PC-9 (cell line): ENCODE measurements around the gene CACNG5. TPM values are rescaled to one million over a fixed set of nuclear protein-coding genes. Genes with fewer than 3 reads are reported as not detected.

ENCODE experiments used
- BruUV-seq: library from RNA; stranded (reverse); fragments of 400-500 nt; replicated peaks from 2 replicates; lab custom pipeline; 2021; lab: Mats Ljungman, UMichigan
- CTCF ChIA-PET: fragments of 300-600 bp; sonication (Branson Sonifier 250); formaldehyde crosslinking; loops from one replicate; lab custom pipeline; 2022; ENCODE audit warnings: antibody characterized with exemption; lab: Charles Lee
- POLR2A ChIA-PET: fragments of 300-600 bp; sonication (Branson Sonifier 250); formaldehyde crosslinking; loops from one replicate; lab custom pipeline; 2022; ENCODE audit warnings: antibody characterized with exemption; ENCODE audit not compliant: unreplicated experiment; lab: Charles Lee
- DNase-seq, 2 experiments: peaks; one replicate each; pipeline versions ENCODE4 v3.0.0 to v3.0.0-alpha.2; 2015 to 2022; ENCODE audit warnings: mixed read lengths in 1 of 2
- H2AFZ ChIP-seq: fragments of 200-600 bp; sonication (generic); 2 replicates; pipeline ENCODE4 v1.8.1; 2017; ENCODE audit warnings: antibody characterized with exemption
- H3F3A ChIP-seq: fragments of 200-600 bp; sonication (generic); 2 replicates; pipeline ENCODE4 v1.8.1; 2017; ENCODE audit warnings: antibody characterized with exemption, mild to moderate bottlenecking, low read depth; ENCODE audit not compliant: insufficient read depth
- H3K27ac ChIP-seq: fragments of 200-600 bp; sonication (generic); 2 replicates; pipeline ENCODE4 v1.6.1; 2016; ENCODE audit warnings: mixed run types
- H3K27me3 ChIP-seq: fragments of 200-600 bp; sonication (generic); 2 replicates; pipeline ENCODE4 v1.6.1; 2016; ENCODE audit warnings: low read depth, mixed run types; ENCODE audit not compliant: insufficient read depth
- H3K36me3 ChIP-seq: fragments of 200-600 bp; sonication (generic); 2 replicates; pipeline ENCODE4 v1.6.1; 2016; ENCODE audit warnings: low read depth, mixed run types
- H3K4me1 ChIP-seq: fragments of 200-600 bp; sonication (generic); replicated peaks from 2 replicates; pipeline ENCODE4 v1.6.1; 2016; ENCODE audit warnings: mixed run types; ENCODE audit not compliant: insufficient read depth
- H3K4me2 ChIP-seq: fragments of 200-600 bp; sonication (generic); 2 replicates; pipeline ENCODE4 v1.6.1; 2017; ENCODE audit warnings: mixed run types
- H3K4me3 ChIP-seq: fragments of 200-600 bp; sonication (generic); 2 replicates; pipeline ENCODE4 v1.6.1; 2016; ENCODE audit warnings: mixed run types
- H3K79me2 ChIP-seq: fragments of 200-600 bp; sonication (generic); 2 replicates; pipeline ENCODE4 v1.6.1; 2017; ENCODE audit warnings: low read depth, mixed run types
- H3K9me2 ChIP-seq: fragments of 200-600 bp; sonication (generic); 2 replicates; pipeline ENCODE4 v1.8.1; 2017; ENCODE audit warnings: mild to moderate bottlenecking; ENCODE audit not compliant: insufficient read depth
- H3K9me3 ChIP-seq: fragments of 200-600 bp; sonication (generic); 2 replicates; pipeline ENCODE4 v1.8.1; 2016; ENCODE audit warnings: low read depth; ENCODE audit not compliant: insufficient read depth
- H4K20me1 ChIP-seq: fragments of 200-600 bp; sonication (generic); 2 replicates; pipeline ENCODE4 v1.8.1; 2017; ENCODE audit not compliant: insufficient read depth
- EZH2 ChIP-seq: fragments of 200-600 bp; sonication (generic); IDR thresholded peaks from 2 replicates; pipeline ENCODE4 v1.8.0; 2017; ENCODE audit warnings: antibody characterized with exemption, low read depth
- intact Hi-C: fragments of 100-400 bp; cut with micrococcal nuclease; formaldehyde crosslinking; loops from one replicate; pipeline ENCODE4 v1.10.0; 2022; ENCODE audit not compliant: unreplicated experiment
- total RNA-seq: library from RNA; stranded (reverse); gene quantifications from 2 replicates; pipeline ENCODE4 v1.2.3, GENCODE V29; 2021
- TF ChIP-seq, protein P1 (sequence below): fragments of 200-600 bp; sonication (generic); conservative IDR thresholded peaks from 2 replicates; pipeline ENCODE4 v1.6.1; 2017; ENCODE audit warnings: mixed run types, antibody characterized with exemption, mild to moderate bottlenecking, moderate library complexity

The CACNG5 gene
- total RNA-seq, 1 experiment from 2014 or later, result not detected

DNA sequence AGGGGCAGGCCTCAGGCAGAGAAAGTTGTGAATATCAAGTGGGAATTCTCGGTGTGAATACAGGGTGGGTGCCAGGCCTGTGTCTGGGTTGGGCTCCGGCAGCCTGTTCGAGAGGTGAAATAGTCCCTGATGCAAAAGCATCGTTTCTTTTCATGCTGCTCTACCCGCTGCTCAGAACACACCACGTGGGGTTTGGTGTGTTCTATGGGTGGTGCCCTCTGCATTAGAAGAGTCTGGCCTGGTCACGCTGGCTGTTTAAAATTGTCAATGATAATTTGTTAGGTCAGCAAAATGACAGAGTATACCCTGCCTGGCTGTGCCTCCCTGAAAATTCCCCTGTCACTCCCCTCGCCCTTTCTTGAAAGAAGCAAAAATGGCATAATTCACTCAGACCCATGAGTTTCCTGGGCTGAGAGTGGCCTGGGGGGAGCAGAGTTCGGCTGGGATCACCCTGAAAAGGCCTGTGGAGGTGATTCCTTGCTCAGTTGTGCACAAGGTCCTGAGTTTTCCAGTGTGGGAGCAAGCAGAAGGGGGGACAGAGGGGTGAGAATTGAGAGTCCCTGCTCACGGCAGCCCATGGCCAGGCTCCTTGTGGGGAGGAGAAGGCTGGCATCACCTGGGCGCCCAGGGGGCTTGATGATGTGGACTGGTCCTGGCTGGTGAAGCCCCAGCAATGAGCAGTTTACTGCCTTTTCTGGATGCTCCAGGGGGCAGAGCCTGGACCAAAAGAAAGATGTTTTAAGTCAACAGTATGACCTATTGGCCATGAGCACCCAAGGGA, 3.2 kb downstream of the CACNG5 start:
- TF ChIP-seq, protein P1, sequence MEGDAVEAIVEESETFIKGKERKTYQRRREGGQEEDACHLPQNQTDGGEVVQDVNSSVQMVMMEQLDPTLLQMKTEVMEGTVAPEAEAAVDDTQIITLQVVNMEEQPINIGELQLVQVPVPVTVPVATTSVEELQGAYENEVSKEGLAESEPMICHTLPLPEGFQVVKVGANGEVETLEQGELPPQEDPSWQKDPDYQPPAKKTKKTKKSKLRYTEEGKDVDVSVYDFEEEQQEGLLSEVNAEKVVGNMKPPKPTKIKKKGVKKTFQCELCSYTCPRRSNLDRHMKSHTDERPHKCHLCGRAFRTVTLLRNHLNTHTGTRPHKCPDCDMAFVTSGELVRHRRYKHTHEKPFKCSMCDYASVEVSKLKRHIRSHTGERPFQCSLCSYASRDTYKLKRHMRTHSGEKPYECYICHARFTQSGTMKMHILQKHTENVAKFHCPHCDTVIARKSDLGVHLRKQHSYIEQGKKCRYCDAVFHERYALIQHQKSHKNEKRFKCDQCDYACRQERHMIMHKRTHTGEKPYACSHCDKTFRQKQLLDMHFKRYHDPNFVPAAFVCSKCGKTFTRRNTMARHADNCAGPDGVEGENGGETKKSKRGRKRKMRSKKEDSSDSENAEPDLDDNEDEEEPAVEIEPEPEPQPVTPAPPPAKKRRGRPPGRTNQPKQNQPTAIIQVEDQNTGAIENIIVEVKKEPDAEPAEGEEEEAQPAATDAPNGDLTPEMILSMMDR, result no peak
- TF ChIP-seq EZH2, result no peak
- Histone ChIP-seq H3K9me2 (no peaks in the 10 kb centered on the region), H3K27ac (no peak overlapping the region), H3F3A (no peaks in the 10 kb centered on the region), H3K36me3 (no peaks in the 10 kb centered on the region), H3K9me3 (no peaks in the 10 kb centered on the region), H3K79me2 (no peaks in the 10 kb centered on the region), H4K20me1 (no peaks in the 10 kb centered on the region), H3K4me1 (no peaks in the 10 kb centered on the region), H2AFZ (no peak overlapping the region), H3K4me3 (no peak overlapping the region), H3K4me2 (no peak overlapping the region), H3K27me3 (peaks cover 61% of the 10 kb centered on the region)
- CTCF ChIA-PET, result no interaction called here
- POLR2A ChIA-PET, result no interaction called here
- no peak for DNase-seq
- intact Hi-C loops, result no loop called here
- no TSS peak for BruUV-seq

- intact Hi-C loops, result no loop called here
- no peak for DNase-seq
- ChIA-PET POLR2A (no interaction called here), CTCF (no interaction called here)
- Histone ChIP-seq H3K9me2 (no peaks in the 10 kb centered on the region), H3K4me1 (no peaks in the 10 kb centered on the region), H3K36me3 (no peaks in the 10 kb centered on the region), H2AFZ (no peak overlapping the region), H3K27ac (no peak overlapping the region), H4K20me1 (no peaks in the 10 kb centered on the region), H3K9me3 (no peaks in the 10 kb centered on the region), H3F3A (no peaks in the 10 kb centered on the region), H3K4me3 (no peak overlapping the region), H3K79me2 (no peaks in the 10 kb centered on the region), H3K27me3 (peaks cover 60% of the 10 kb centered on the region), H3K4me2 (no peak overlapping the region)
- TF ChIP-seq, protein P1, result no peak
- no peak for TF ChIP-seq EZH2
- BruUV-seq, result no TSS peak
Observed at GRCh38 chr17:66839616-66840015, 4.7 kb downstream of the CACNG5 start.

DNA sequence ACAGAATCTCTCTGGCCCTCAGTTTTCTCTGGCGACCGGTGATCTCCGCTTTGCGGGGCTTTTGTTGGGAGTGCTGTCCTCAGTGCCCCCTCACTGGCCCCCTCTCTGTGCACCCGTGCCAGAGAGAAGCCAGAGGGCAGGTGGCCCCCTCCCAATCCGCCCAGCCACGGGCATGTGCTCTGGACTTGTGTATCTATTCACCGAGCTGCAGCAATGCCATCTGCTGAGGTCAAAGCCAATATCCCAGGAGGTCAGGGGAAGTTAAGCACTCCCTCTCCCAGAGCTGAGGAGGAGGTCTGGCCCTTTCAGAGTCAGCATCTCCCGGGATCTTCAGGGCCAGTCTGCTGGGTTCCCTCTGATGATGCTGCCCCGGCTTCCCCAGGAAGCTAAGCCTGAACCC, 5.1 kb downstream of the CACNG5 start:
- Histone ChIP-seq H4K20me1 (no peaks in the 10 kb centered on the region), H3K9me3 (no peaks in the 10 kb centered on the region), H3K4me3 (no peak overlapping the region), H3K27ac (no peak overlapping the region), H3K79me2 (no peaks in the 10 kb centered on the region), H3K4me2 (no peak overlapping the region), H3K27me3 (peaks cover 64% of the 10 kb centered on the region), H2AFZ (no peak overlapping the region), H3K9me2 (no peaks in the 10 kb centered on the region), H3F3A (no peaks in the 10 kb centered on the region), H3K4me1 (no peaks in the 10 kb centered on the region), H3K36me3 (no peaks in the 10 kb centered on the region)
- BruUV-seq, result no TSS peak
- intact Hi-C loops, result no loop called here
- ChIA-PET CTCF (no interaction called here), POLR2A (no interaction called here)
- TF ChIP-seq, protein P1, result no peak
- no peak for TF ChIP-seq EZH2
- no peak for DNase-seq
